NCI-H2196 treated with DMSO at 0.1 percent for 48 hours (cell line): Measurements from ENCODE around the gene HBG2.
"Not testable (repeated sequence)": the region's sequence is repeated elsewhere in the genome, so short reads cannot be mapped to it uniquely, and the experiment has no call there.

Experiments
- DNase-seq: peaks from one replicate; lab custom pipeline; 2025; ENCODE audit not compliant: unreplicated experiment; lab: John Stamatoyannopoulos, UW

Gene HBG2

GRCh38 chr11:5254646-5255413 is at the start of gene HBG2:
TSS of gene HBG2 (minus strand) at chr11:5254781. CDS start at chr11:5254728, 53 bp downstream.
- not testable (repeated sequence) for DNase-seq

GRCh38 chr11:5304046-5304445 is 49.5 kb upstream of the HBG2 start:
- no peak for DNase-seq

GRCh38 chr11:5303626-5304025 is 49.0 kb upstream of the HBG2 start:
- no peak for DNase-seq

GRCh38 chr11:5301846-5302245 is 47.3 kb upstream of the HBG2 start, which contains the start of gene OR51B4:
TSS of gene OR51B4 (minus strand) at chr11:5301946. CDS start at chr11:5301946, 0 bp downstream.
- no peak for DNase-seq

GRCh38 chr11:5300251-5300650 is 45.7 kb upstream of the HBG2 start:
- DNase-seq, result no peak

- no peak for DNase-seq
Observed at GRCh38 chr11:5298451-5298850, 43.9 kb upstream of the HBG2 start.

- no peak for DNase-seq
Observed at GRCh38 chr11:5297721-5298323, 43.2 kb upstream of the HBG2 start.

- DNase-seq, result not testable (repeated sequence)
Observed at GRCh38 chr11:5294342-5294995, 39.9 kb upstream of the HBG2 start.

GRCh38 chr11:5293028-5293427 is 38.4 kb upstream of the HBG2 start:
- DNase-seq, result no peak

- DNase-seq, result no peak
Observed at GRCh38 chr11:5291207-5291838, 36.7 kb upstream of the HBG2 start.

- no peak for DNase-seq
Observed at GRCh38 chr11:5290106-5290505, 35.5 kb upstream of the HBG2 start.

GRCh38 chr11:5289696-5290095 is 35.1 kb upstream of the HBG2 start:
- DNase-seq, result no peak

GRCh38 chr11:5288906-5289550 is 34.4 kb upstream of the HBG2 start:
- DNase-seq, result no peak

GRCh38 chr11:5288108-5288905 is 33.7 kb upstream of the HBG2 start:
- no peak for DNase-seq

- DNase-seq, result no peak
Observed at GRCh38 chr11:5286901-5287300, 32.3 kb upstream of the HBG2 start.

- no peak for DNase-seq
Observed at GRCh38 chr11:5286351-5286750, 31.8 kb upstream of the HBG2 start.

- no peak for DNase-seq
Observed at GRCh38 chr11:5285703-5286340, 31.2 kb upstream of the HBG2 start.

GRCh38 chr11:5284637-5285036 is 30.1 kb upstream of the HBG2 start:
- DNase-seq, result no peak

- no peak for DNase-seq
Observed at GRCh38 chr11:5283882-5284281, 29.3 kb upstream of the HBG2 start.

GRCh38 chr11:5283086-5283485 is 28.5 kb upstream of the HBG2 start:
- DNase-seq, result no peak
